H1 (cell line): ENCODE data around the gene FAM114A2. TPM values are rescaled to one million over a fixed set of nuclear protein-coding genes. Genes with fewer than 3 reads are reported as not detected.

Experiments used
- CTCF ChIA-PET: fragments of 300-600 bp; sonication (Branson Sonifier 250); formaldehyde crosslinking; loops from one replicate; lab custom pipeline; 2021; ENCODE audit not compliant: partially characterized antibody; lab: Charles Lee
- POLR2A ChIA-PET: fragments of 300-600 bp; sonication (Branson Sonifier 250); formaldehyde crosslinking; loops from one replicate; lab custom pipeline; 2021; ENCODE audit warnings: inconsistent platforms; ENCODE audit not compliant: partially characterized antibody; lab: Charles Lee
- DNase-seq, 2 experiments: peaks; one replicate each; pipeline versions ENCODE4 v3.0.0 to v3.0.0-alpha.2; 2010 to 2022; ENCODE audit warnings: low spot score in 2 of 2, low read depth in 1 of 2, mixed read lengths in 1 of 2
- FAIRE-seq: peaks from 2 replicates; lab custom pipeline; 2011; peaks lifted over from hg19 to GRCh38; lab: Jason Lieb, UNC
- H2AFZ ChIP-seq: 2 replicates; pipeline ENCODE4 v1.8.1; 2012; ENCODE audit warnings: low read length, inconsistent platforms
- H2AK5ac ChIP-seq: 2 replicates; pipeline ENCODE4 v1.6.1; 2013; ENCODE audit warnings: low read depth, low read length
- H2BK120ac ChIP-seq: replicated peaks from 2 replicates; pipeline ENCODE3; 2013; ENCODE audit warnings: low read depth, low read length, inconsistent platforms
- H2BK12ac ChIP-seq: 2 replicates; pipeline ENCODE4 v1.6.1; 2013; ENCODE audit warnings: low read depth, low read length
- H2BK15ac ChIP-seq: 2 replicates; pipeline ENCODE4 v1.6.1; 2013; ENCODE audit warnings: low read length
- H2BK20ac ChIP-seq: 2 replicates; pipeline ENCODE4 v1.6.1; 2013; ENCODE audit warnings: low read length
- H2BK5ac ChIP-seq: 2 replicates; pipeline ENCODE4 v1.6.1; 2013; ENCODE audit warnings: low read depth, low read length
- H3K14ac ChIP-seq: 2 replicates; pipeline ENCODE4 v1.6.1; 2013; ENCODE audit warnings: inconsistent platforms; ENCODE audit not compliant: insufficient read length
- H3K18ac ChIP-seq: 2 replicates; pipeline ENCODE4 v1.6.1; 2013; ENCODE audit warnings: low read length; ENCODE audit errors: extremely low read depth
- H3K23ac ChIP-seq: 2 replicates; pipeline ENCODE4 v1.6.1; 2013; ENCODE audit warnings: inconsistent platforms; ENCODE audit not compliant: insufficient read length
- H3K23me2 ChIP-seq: 2 replicates; pipeline ENCODE4 v1.6.1; 2013; ENCODE audit warnings: low read depth, low read length
- H3K27ac ChIP-seq: 2 replicates; pipeline ENCODE4 v1.6.1; 2011; ENCODE audit warnings: low read depth, low read length, inconsistent platforms
- H3K27me3 ChIP-seq, 4 experiments: replicated peaks in 1 of 4; 1 replicate in 1 of 4; 2 replicates in 3 of 4; pipeline versions ENCODE4 v1.6.1 to v1.8.1; 2011 to 2013; ENCODE audit warnings: low read length in 3 of 4, mild to moderate bottlenecking in 3 of 4, inconsistent platforms in 2 of 4, mixed read lengths in 2 of 4, moderate library complexity in 1 of 4; ENCODE audit not compliant: control insufficient read depth in 3 of 4, insufficient read depth in 3 of 4; ENCODE audit errors: extremely low read depth in 1 of 4
- H3K36me3 ChIP-seq, 4 experiments: 2 replicates each; pipeline versions ENCODE4 v1.6.1 to v1.8.1; 2011 to 2013; ENCODE audit warnings: mild to moderate bottlenecking in 4 of 4, low read length in 3 of 4, moderate library complexity in 2 of 4, control low read depth in 1 of 4, inconsistent platforms in 1 of 4; ENCODE audit not compliant: insufficient read depth in 4 of 4, control insufficient read depth in 2 of 4
- H3K4ac ChIP-seq: replicated peaks from 2 replicates; pipeline ENCODE3; 2013; ENCODE audit warnings: low read length, low read depth, mixed read lengths, inconsistent platforms; ENCODE audit not compliant: insufficient read length
- H3K4me1 ChIP-seq, 4 experiments: replicated peaks in 1 of 4; 1 replicate in 1 of 4; 2 replicates in 3 of 4; pipeline versions ENCODE4 v1.6.1 to v1.8.1; 2011 to 2013; ENCODE audit warnings: low read length in 3 of 4, inconsistent platforms in 2 of 4, mixed read lengths in 1 of 4; ENCODE audit not compliant: insufficient read depth in 4 of 4, control insufficient read depth in 3 of 4
- H3K4me2 ChIP-seq, 2 experiments: 2 replicates each; pipeline versions ENCODE4 v1.6.1 to v1.8.1; 2011 to 2013; ENCODE audit warnings: low read depth in 2 of 2, low read length in 2 of 2, control low read depth in 1 of 2, inconsistent platforms in 1 of 2, mild to moderate bottlenecking in 1 of 2; ENCODE audit not compliant: insufficient read depth in 1 of 2
- H3K4me3 ChIP-seq, 4 experiments: fragments of 200-600, 300-600 bp in 1 of 4; sonication (generic), shearing (Covaris generic), sonication (Bioruptor Twin) in 1 of 4; 2 replicates each; pipeline versions ENCODE4 v1.5.1 to v1.8.1; 2011 to 2016; ENCODE audit warnings: low read length in 4 of 4, low read depth in 3 of 4, control low read depth in 2 of 4, inconsistent platforms in 2 of 4, mild to moderate bottlenecking in 2 of 4, mixed read lengths in 1 of 4, moderate library complexity in 1 of 4; ENCODE audit not compliant: insufficient read depth in 2 of 4; ENCODE audit errors: extremely low read depth in 1 of 4
- H3K56ac ChIP-seq: replicated peaks from 2 replicates; pipeline ENCODE3; 2013; ENCODE audit warnings: low read depth, mild to moderate bottlenecking, mixed read lengths, low read length, inconsistent platforms; ENCODE audit not compliant: insufficient read length
- H3K79me1 ChIP-seq: 2 replicates; pipeline ENCODE4 v1.6.1; 2013; ENCODE audit warnings: low read depth, low read length, control low read depth
- H3K79me2 ChIP-seq, 2 experiments: 2 replicates each; pipeline versions ENCODE4 v1.6.1 to v1.8.1; 2012 to 2013; ENCODE audit warnings: low read length in 2 of 2, mild to moderate bottlenecking in 2 of 2, inconsistent platforms in 1 of 2; ENCODE audit not compliant: insufficient read depth in 2 of 2, control insufficient read depth in 1 of 2
- H3K9ac ChIP-seq, 4 experiments: replicated peaks in 1 of 4; 1 replicate in 1 of 4; 2 replicates in 3 of 4; pipeline versions ENCODE4 v1.6.1 to v1.8.1; 2011 to 2013; ENCODE audit warnings: low read depth in 3 of 4, low read length in 3 of 4, control low read depth in 2 of 4, mild to moderate bottlenecking in 2 of 4, moderate library complexity in 2 of 4, inconsistent platforms in 1 of 4; ENCODE audit errors: extremely low read depth in 1 of 4
- H3K9me3 ChIP-seq, 2 experiments: 2 replicates each; pipeline versions ENCODE4 v1.6.1 to v1.8.1; 2012 to 2013; ENCODE audit warnings: mild to moderate bottlenecking in 2 of 2, moderate library complexity in 2 of 2, control low read depth in 1 of 2, inconsistent platforms in 1 of 2, low read depth in 1 of 2, low read length in 1 of 2, mixed read lengths in 1 of 2; ENCODE audit not compliant: insufficient read depth in 2 of 2
- H4K20me1 ChIP-seq, 2 experiments: replicated peaks in 1 of 2; 2 replicates each; pipeline versions ENCODE3 to v1.8.1; 2011 to 2013; ENCODE audit warnings: inconsistent platforms in 2 of 2, low read length in 2 of 2, mild to moderate bottlenecking in 1 of 2; ENCODE audit not compliant: insufficient read depth in 2 of 2, control insufficient read depth in 1 of 2
- H4K5ac ChIP-seq: 2 replicates; pipeline ENCODE4 v1.6.1; 2013; ENCODE audit warnings: low read length, low read depth, mixed read lengths, inconsistent platforms; ENCODE audit not compliant: insufficient read length
- H4K8ac ChIP-seq: 2 replicates; pipeline ENCODE4 v1.8.0; 2013; ENCODE audit warnings: mild to moderate bottlenecking, moderate library complexity, low read length, inconsistent platforms; ENCODE audit not compliant: insufficient read depth; ENCODE audit errors: extremely low read depth
- H4K91ac ChIP-seq: replicated peaks from 2 replicates; pipeline ENCODE3; 2013; ENCODE audit warnings: low read length, mixed read lengths, inconsistent platforms; ENCODE audit not compliant: insufficient read length
- PHF8 ChIP-seq: fragments of 200-600 bp; sonication (generic); conservative IDR thresholded peaks from 2 replicates; pipeline ENCODE4 v1.7.1; 2012; ENCODE audit warnings: low read depth, mild to moderate bottlenecking, inconsistent platforms, low read length, moderate library complexity
- WGBS, 2 experiments: shearing (Covaris generic) in 1 of 2; methylation state at CpG; one replicate each; pipeline versions ENCODE4 v1.1.6 to v1.1.7; 2013 to 2015; ENCODE audit warnings: low lambda C conversion rate in 2 of 2, mixed read lengths in 2 of 2, inconsistent platforms in 1 of 2, low coverage in 1 of 2, missing lambda C conversion rate in 1 of 2; ENCODE audit not compliant: insufficient replicate concordance in 2 of 2, insufficient coverage in 1 of 2, insufficient read length in 1 of 2; ENCODE audit errors: extremely low coverage in 1 of 2, missing lambda C conversion rate in 1 of 2; 5-methylcytosine and 5-hydroxymethylcytosine counted together
- polyA plus RNA-seq, 7 experiments: library from polyadenylated mRNA; depleted of rRNA in 3 of 7; stranded (reverse) in 5 of 7; unstranded in 2 of 7; fragments of >200 nt in 5 of 7; fragments of 200-250 nt in 2 of 7; gene quantifications; 1 replicate in 5 of 7; 2 replicates in 1 of 7; 4 replicates in 1 of 7; pipeline versions ENCODE4 v1.2.1 to v1.2.3, GENCODE V29; 2011 to 2013; ENCODE audit warnings: missing spikeins in 2 of 7, mixed read lengths in 2 of 7
- total RNA-seq: library from RNA; stranded (reverse); fragmentation: NEBNext Ultra II Directional; extraction: Animal tissue kit (Norgen Biotek cat#: 25700); gene quantifications from 2 replicates; pipeline ENCODE4 v1.2.1, GENCODE V29; 2021

FAM114A2 gene
- total and polyA plus RNA-seq, 2 of the 8 experiments (the other 6 are each of a cell fraction or from before 2014, with no cell fraction given): 3.8 to 9.2 TPM

- no peaks in the 10 kb centered on the region for H3K4me1 ChIP-seq
- POLR2A ChIA-PET: interaction anchor here (1.4 kb wide), 1 partner anchor 16 kb away, joined by 3 read pairs; no protein-coding TSS in a partner anchor
- no peaks in the 10 kb centered on the region for H3K79me1 ChIP-seq
- H3K9ac ChIP-seq: no peak overlapping the region
- H2AK5ac ChIP-seq: no peak overlapping the region
- no peaks in the 10 kb centered on the region for H3K9me3 ChIP-seq
- no peak overlapping the region for H2BK5ac ChIP-seq
- H3K18ac ChIP-seq: no peak overlapping the region
- CTCF ChIA-PET: interaction anchor here (0.6 to 1.1 kb wide), 5 partner anchors 8 to 73 kb away, joined by 3 read pairs; no protein-coding TSS in a partner anchor
- no peak overlapping the region for H2BK15ac ChIP-seq
- H3K4me3 ChIP-seq: no peak overlapping the region
- no peak overlapping the region for H3K23ac ChIP-seq
- no peak overlapping the region for H2AFZ ChIP-seq
- H4K8ac ChIP-seq: no peak overlapping the region
- no peak overlapping the region for H2BK12ac ChIP-seq
- H2BK120ac ChIP-seq: no peak overlapping the region
- peaks cover 0 to 9% (median under 1%) of the 10 kb centered on the region in 4 experiments; a peak in 5 of 8 replicates for H3K36me3 ChIP-seq
- 94% methylated on average over 3 of the region's 3 CpGs; no CpG with 5 or more reads in 1 of the 2 experiments for WGBS, 2 experiments
- FAIRE-seq: no peak
- H3K27ac ChIP-seq: no peak overlapping the region
- H3K14ac ChIP-seq: no peak overlapping the region
- no peaks in the 10 kb centered on the region for H3K79me2 ChIP-seq
- peaks cover 1 to 4% of the 10 kb centered on the region in 2 experiments for H4K20me1 ChIP-seq
- H3K23me2 ChIP-seq: no peaks in the 10 kb centered on the region
- no peak overlapping the region for H4K91ac ChIP-seq
- H3K4ac ChIP-seq: no peak overlapping the region
- H2BK20ac ChIP-seq: no peak overlapping the region
- no peaks in the 10 kb centered on the region for H3K27me3 ChIP-seq
- no peak overlapping the region for H4K5ac ChIP-seq
- H3K4me2 ChIP-seq: no peak overlapping the region
- no peak for DNase-seq
- H3K56ac ChIP-seq: no peak overlapping the region
- no peak for TF ChIP-seq PHF8
Observed at GRCh38 chr5:154047324-154047723, 8.6 kb upstream of the FAM114A2 start.
